ENCODE measurements around the gene KCNJ6. TPM values are rescaled to one million over a fixed set of nuclear protein-coding genes. Genes with fewer than 3 reads are reported as not detected.

The KCNJ6 gene
- total RNA-seq, 1 experiment from 2014 or later, result not detected

DNA sequence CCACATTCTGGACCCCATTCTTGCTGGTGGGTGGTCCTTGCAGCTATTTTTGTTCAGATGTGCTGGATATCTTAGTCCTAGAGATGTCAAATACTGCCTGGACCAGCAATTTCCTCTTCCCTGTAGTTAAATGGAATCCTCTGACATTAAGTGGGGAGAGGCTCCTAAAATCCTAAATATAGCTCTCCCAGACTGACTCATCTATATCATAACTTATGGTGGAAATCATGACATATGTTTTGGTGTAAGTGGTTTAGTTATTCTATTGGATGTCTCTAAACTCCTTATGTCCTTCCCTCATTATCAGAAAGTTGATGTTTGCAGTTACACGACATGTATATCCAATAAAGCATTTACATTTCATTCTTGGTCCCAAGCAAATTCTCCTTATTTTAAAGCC, 73.1 kb downstream of the KCNJ6 start:
- DNase-seq (ENCODE audit: low read depth, low spot score) (no peak), ATAC-seq (no peak)
- Histone ChIP-seq H3K36me3 (ENCODE audit: control insufficient read depth in 1 of 2, insufficient read depth in 2 of 2, low read length in 2 of 2) (no peaks in the 10 kb centered on the region), H3K4me2 (ENCODE audit: low read length) (no peak overlapping the region), H3K27me3 (ENCODE audit: insufficient read depth, low read length) (no peaks in the 10 kb centered on the region; the same call in 1 of the 2 replicates), H3K9me3 (ENCODE audit: control insufficient read depth in 1 of 2, insufficient read depth in 1 of 2, low read depth in 1 of 2, low read length in 2 of 2) (peaks cover 0 to 9% of the 10 kb centered on the region in 2 experiments; a peak in 1 of 4 replicates), H3K9ac (ENCODE audit: low read length) (no peak overlapping the region), H3K79me2 (ENCODE audit: insufficient read depth, low read length) (no peaks in the 10 kb centered on the region), H3K4me1 (ENCODE audit: control insufficient read depth in 1 of 2, insufficient read depth in 2 of 2, low read length in 2 of 2) (no peaks in the 10 kb centered on the region), H3K27ac (ENCODE audit: low read depth, low read length) (no peak overlapping the region), H2AFZ (ENCODE audit: low read depth, low read length, poor library complexity, severe bottlenecking) (no peak overlapping the region), H3K9me2 (ENCODE audit: insufficient read depth) (no peaks in the 10 kb centered on the region), H4K20me1 (ENCODE audit: insufficient read depth) (no peaks in the 10 kb centered on the region), H3K4me3 (replicated peaks in 1 of 2; ENCODE audit: low read depth in 1 of 2, low read length in 2 of 2) (no peak overlapping the region)
- POLR2A ChIA-PET, result no interaction called here
- RAD21 ChIA-PET (ENCODE audit: low non-redundant PET in 1 of 2, low total read pairs in 2 of 2, uncharacterized antibody in 2 of 2, unreplicated experiment in 2 of 2), result no interaction called here
- intact Hi-C loops (cut with micrococcal nuclease), result no loop called here
- CTCF ChIA-PET, result no interaction called here
- TF ChIP-seq, protein P1, sequence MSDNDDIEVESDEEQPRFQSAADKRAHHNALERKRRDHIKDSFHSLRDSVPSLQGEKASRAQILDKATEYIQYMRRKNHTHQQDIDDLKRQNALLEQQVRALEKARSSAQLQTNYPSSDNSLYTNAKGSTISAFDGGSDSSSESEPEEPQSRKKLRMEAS (IDR thresholded peaks at IDR 0.05), result no peak
- TF ChIP-seq RAD21 (IDR thresholded peaks at IDR 0.05; ENCODE audit: low read depth), result no peak
- TF ChIP-seq ZFX (IDR thresholded peaks at IDR 0.05), result no peak
- TF ChIP-seq REST (IDR thresholded peaks at IDR 0.05; ENCODE audit: low read depth), result no peak
- no peak for TF ChIP-seq SP1 (IDR thresholded peaks at IDR 0.05; ENCODE audit: low read depth)
- no peak for TF ChIP-seq EGR1 (IDR thresholded peaks at IDR 0.05; ENCODE audit: low read depth)
- TF ChIP-seq SRF (IDR thresholded peaks at IDR 0.05; ENCODE audit: low read depth), result no peak
- no peak for TF ChIP-seq POLR2AphosphoS5 (IDR thresholded peaks at IDR 0.05; ENCODE audit: low read depth, low read length)
- no peak for TF ChIP-seq TCF7L2 (IDR thresholded peaks at IDR 0.05; ENCODE audit: borderline replicate concordance, extremely low read depth, insufficient read depth, insufficient read length)
- no peak for TF ChIP-seq EZH2 (IDR thresholded peaks at IDR 0.05)
- BruUV-seq (replicated peaks), result no TSS peak

All from HCT116 (cell line).